Activated T-cell treated with anti-CD3 and anti-CD28 coated beads, Interleukin-2, amount 50 U/mL, for 1 hour (primary cell): Measurements from ENCODE around the gene STRADA.

Source experiments
- DNase-seq: peaks from one replicate; pipeline ENCODE4 v3.0.0-alpha.2; 2020

The STRADA gene

GRCh38 chr17:63700528-63701455 lies 40.8 kb downstream of the STRADA start:
- DNase-seq = peak; percentile 69

- peak; percentile 90 for DNase-seq
Measured at GRCh38 chr17:63699638-63700527, 41.7 kb downstream of the STRADA start, which contains the start of gene LIMD2. LIMD2 (minus strand) TSS chr17:63700125; CDS start chr17:63699298, 827 bp downstream.

- peak; percentile 83 for DNase-seq
Measured at GRCh38 chr17:63698886-63699637, 42.5 kb downstream of the STRADA start.

GRCh38 chr17:63698381-63698885 lies 43.2 kb downstream of the STRADA start:
- no peak for DNase-seq

- DNase-seq = peak; percentile 86
Measured at GRCh38 chr17:63697341-63698286, 44.0 kb downstream of the STRADA start.

- peak; percentile 60 for DNase-seq
Measured at GRCh38 chr17:63696381-63696961, 45.1 kb downstream of the STRADA start.

- DNase-seq = peak; percentile 48
Measured at GRCh38 chr17:63695889-63696288, 45.7 kb downstream of the STRADA start.

- peak; percentile 53 for DNase-seq
Measured at GRCh38 chr17:63694950-63695773, 46.4 kb downstream of the STRADA start.

GRCh38 chr17:63694229-63694949 lies 47.2 kb downstream of the STRADA start:
- DNase-seq = peak; percentile 34

- no peak for DNase-seq
Measured at GRCh38 chr17:63693411-63694113, 48.0 kb downstream of the STRADA start.

- DNase-seq = no peak
Measured at GRCh38 chr17:63692195-63692816, 49.3 kb downstream of the STRADA start.

GRCh38 chr17:63689479-63689878 lies 52.1 kb downstream of the STRADA start:
- no peak for DNase-seq

GRCh38 chr17:63688396-63689020 lies 53.1 kb downstream of the STRADA start:
- no peak for DNase-seq

- no peak for DNase-seq
Measured at GRCh38 chr17:63686138-63686685, 55.4 kb downstream of the STRADA start.

- no peak for DNase-seq
Measured at GRCh38 chr17:63685578-63685977, 56.0 kb downstream of the STRADA start.

- DNase-seq = no peak
Measured at GRCh38 chr17:63685041-63685440, 56.6 kb downstream of the STRADA start.

GRCh38 chr17:63682981-63683380 lies 58.6 kb downstream of the STRADA start:
- DNase-seq = no peak
